ENCODE measurements around the gene DAGLA. TPM values are rescaled to one million over a fixed set of nuclear protein-coding genes. Genes with fewer than 3 reads are reported as not detected.
A peak's percentile ranks its signal among the peaks of the same experiment; 100 is the strongest.

DAGLA gene
- total and polyA plus RNA-seq, 2 of the 13 experiments (the other 11 are each of a cell fraction or from before 2014, with no cell fraction given): 2.6 to 3.9 TPM

DNA sequence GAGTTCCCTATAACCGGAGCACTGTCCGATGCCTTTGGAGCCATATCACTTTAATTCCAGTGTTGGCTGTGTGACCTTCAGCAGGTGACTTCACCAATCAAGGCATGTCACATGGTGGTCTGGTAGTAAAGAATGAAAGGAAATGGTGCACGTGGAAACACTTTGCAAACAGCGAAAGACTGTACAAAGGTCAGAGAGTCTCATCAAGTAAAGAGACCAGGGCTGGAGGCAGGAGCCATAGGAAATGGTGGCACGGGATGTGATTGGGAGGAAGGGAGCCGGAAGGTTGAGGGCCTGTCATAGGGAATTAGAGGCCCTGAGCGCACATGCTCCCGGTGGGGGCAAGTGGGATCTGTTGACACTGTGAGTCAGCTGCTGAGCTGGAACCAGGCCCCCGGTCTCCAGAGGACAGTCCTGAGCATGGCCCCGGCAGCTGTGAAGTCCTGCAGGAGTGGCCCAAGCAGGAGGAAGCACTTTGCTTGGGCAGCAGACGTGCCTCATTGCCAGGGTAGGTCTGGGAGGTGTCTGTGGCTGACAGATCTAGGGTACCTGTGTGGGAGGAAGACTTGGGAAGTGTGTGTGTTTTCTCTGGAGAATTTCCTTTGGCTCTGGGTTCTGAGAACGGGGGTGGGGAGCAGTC is 2.0 kb downstream of the DAGLA start (continued):
- TF ChIP-seq ZNF232 (CRISPR knock-in tag; IDR thresholded peaks at IDR 0.05; ENCODE audit: borderline replicate concordance): peak; percentile 71; the same call in 1 of the 2 replicates
- peak; percentile 98 for TF ChIP-seq ZFP91 (CRISPR knock-in tag; IDR thresholded peaks at IDR 0.05; ENCODE audit: borderline replicate concordance)
- TF ChIP-seq ZFYVE20 (CRISPR knock-in tag; IDR thresholded peaks at IDR 0.05; ENCODE audit: borderline replicate concordance, low read depth): no peak
- no peak for TF ChIP-seq ZNF460 (CRISPR knock-in tag; IDR thresholded peaks at IDR 0.05; ENCODE audit: borderline replicate concordance)
- TF ChIP-seq ZC3H13 (CRISPR knock-in tag; IDR thresholded peaks at IDR 0.05): peak; percentile 73
- 0 out of 2 replicates have a peak, but pooled peaks have one; percentile 81 for TF ChIP-seq ZNF772 (CRISPR knock-in tag; IDR thresholded peaks at IDR 0.05)
- no peak for TF ChIP-seq ATRX (CRISPR knock-in tag; IDR thresholded peaks at IDR 0.05; ENCODE audit: borderline replicate concordance)
- TF ChIP-seq PCBP1 (IDR thresholded peaks at IDR 0.05; ENCODE audit: borderline replicate concordance, low read depth, low read length): no peak
- TF ChIP-seq ESRRA (CRISPR knock-in tag; IDR thresholded peaks at IDR 0.05; ENCODE audit: low read depth): peak; percentile 93
- TF ChIP-seq ELF3 (CRISPR knock-in tag; IDR thresholded peaks at IDR 0.05): peak; percentile 96
- TF ChIP-seq ZNF547 (CRISPR knock-in tag; IDR thresholded peaks at IDR 0.05): peak; percentile 86; the same call in 1 of the 2 replicates
- peak; percentile 69; the same call in 1 of the 2 replicates for TF ChIP-seq HNF4G (IDR thresholded peaks at IDR 0.05; ENCODE audit: borderline replicate concordance, low read depth, low read length)
- peak; percentile 61 for TF ChIP-seq HNF4G (CRISPR knock-in tag; IDR thresholded peaks at IDR 0.05; ENCODE audit: borderline replicate concordance, low read depth)
- 0 out of 2 replicates have a peak, but pooled peaks have one; percentile 26 for TF ChIP-seq ZNF879 (CRISPR knock-in tag; IDR thresholded peaks at IDR 0.05)
- TF ChIP-seq PHF5A (CRISPR knock-in tag; IDR thresholded peaks at IDR 0.05; ENCODE audit: low read depth, unreplicated experiment): no peak
- TF ChIP-seq KDM6A (CRISPR knock-in tag; IDR thresholded peaks at IDR 0.05; ENCODE audit: low read depth): peak; percentile 65; the same call in 1 of the 2 replicates
- no peak; the same call in 1 of the 2 replicates for TF ChIP-seq ZBTB3 (CRISPR knock-in tag; IDR thresholded peaks at IDR 0.05; ENCODE audit: borderline replicate concordance, low read depth)
- TF ChIP-seq DMAP1 (CRISPR knock-in tag; IDR thresholded peaks at IDR 0.05): peak; percentile 93
- TF ChIP-seq ZFP37 (CRISPR knock-in tag; IDR thresholded peaks at IDR 0.05; ENCODE audit: borderline replicate concordance): peak; percentile 96; the same call in 1 of the 2 replicates
- TF ChIP-seq ZNF138 (CRISPR knock-in tag; IDR thresholded peaks at IDR 0.05; ENCODE audit: low read depth): peak; percentile 79; the same call in 1 of the 2 replicates
- TF ChIP-seq ZIK1 (CRISPR knock-in tag; IDR thresholded peaks at IDR 0.05; ENCODE audit: borderline replicate concordance, low read depth): peak; percentile 96
- no peak for TF ChIP-seq ZFP82 (CRISPR knock-in tag; IDR thresholded peaks at IDR 0.05; ENCODE audit: borderline replicate concordance)
- no peak for TF ChIP-seq ZNF275 (CRISPR knock-in tag; IDR thresholded peaks at IDR 0.05; ENCODE audit: borderline replicate concordance)
- TF ChIP-seq MIER3 (CRISPR knock-in tag; IDR thresholded peaks at IDR 0.05; ENCODE audit: borderline replicate concordance): peak; percentile 72; the same call in 1 of the 2 replicates
- TF ChIP-seq, protein P1, sequence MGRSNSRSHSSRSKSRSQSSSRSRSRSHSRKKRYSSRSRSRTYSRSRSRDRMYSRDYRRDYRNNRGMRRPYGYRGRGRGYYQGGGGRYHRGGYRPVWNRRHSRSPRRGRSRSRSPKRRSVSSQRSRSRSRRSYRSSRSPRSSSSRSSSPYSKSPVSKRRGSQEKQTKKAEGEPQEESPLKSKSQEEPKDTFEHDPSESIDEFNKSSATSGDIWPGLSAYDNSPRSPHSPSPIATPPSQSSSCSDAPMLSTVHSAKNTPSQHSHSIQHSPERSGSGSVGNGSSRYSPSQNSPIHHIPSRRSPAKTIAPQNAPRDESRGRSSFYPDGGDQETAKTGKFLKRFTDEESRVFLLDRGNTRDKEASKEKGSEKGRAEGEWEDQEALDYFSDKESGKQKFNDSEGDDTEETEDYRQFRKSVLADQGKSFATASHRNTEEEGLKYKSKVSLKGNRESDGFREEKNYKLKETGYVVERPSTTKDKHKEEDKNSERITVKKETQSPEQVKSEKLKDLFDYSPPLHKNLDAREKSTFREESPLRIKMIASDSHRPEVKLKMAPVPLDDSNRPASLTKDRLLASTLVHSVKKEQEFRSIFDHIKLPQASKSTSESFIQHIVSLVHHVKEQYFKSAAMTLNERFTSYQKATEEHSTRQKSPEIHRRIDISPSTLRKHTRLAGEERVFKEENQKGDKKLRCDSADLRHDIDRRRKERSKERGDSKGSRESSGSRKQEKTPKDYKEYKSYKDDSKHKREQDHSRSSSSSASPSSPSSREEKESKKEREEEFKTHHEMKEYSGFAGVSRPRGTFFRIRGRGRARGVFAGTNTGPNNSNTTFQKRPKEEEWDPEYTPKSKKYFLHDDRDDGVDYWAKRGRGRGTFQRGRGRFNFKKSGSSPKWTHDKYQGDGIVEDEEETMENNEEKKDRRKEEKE (IDR thresholded peaks at IDR 0.05): no peak
